ENCODE results near the gene NPC1.
"Not testable (repeated sequence)": the region's sequence is repeated elsewhere in the genome, so short reads cannot be mapped to it uniquely, and the experiment has no call there.

Gene NPC1

GRCh38 chr18:23584019-23584983, 2.0 kb downstream of the NPC1 start:
- TF ChIP-seq CTCF (conservative IDR thresholded peaks at IDR 0.05; ENCODE audit: low read depth, low read length): no peak
- no peak overlapping the region for H3K4me3 ChIP-seq (ENCODE audit: low read depth, low read length)
- DNase-seq (ENCODE audit: low read depth): no peak

GRCh38 chr18:23583071-23583865, 3.0 kb downstream of the NPC1 start:
- TF ChIP-seq CTCF (conservative IDR thresholded peaks at IDR 0.05; ENCODE audit: low read depth, low read length): no peak
- H3K4me3 ChIP-seq (ENCODE audit: low read depth, low read length): no peak overlapping the region
- no peak for DNase-seq (ENCODE audit: low read depth)

- DNase-seq (ENCODE audit: low read depth): peak; percentile 59
- TF ChIP-seq CTCF (conservative IDR thresholded peaks at IDR 0.05; ENCODE audit: low read depth, low read length): no peak
- no peak overlapping the region for H3K4me3 ChIP-seq (ENCODE audit: low read depth, low read length)
These were observed 5.5 kb downstream of the NPC1 start for GRCh38 chr18:23580677-23581367.

- TF ChIP-seq CTCF (conservative IDR thresholded peaks at IDR 0.05; ENCODE audit: low read depth, low read length): no peak
- DNase-seq (ENCODE audit: low read depth): peak; percentile 71
- H3K4me3 ChIP-seq (ENCODE audit: low read depth, low read length): no peak overlapping the region
These were observed 7.2 kb downstream of the NPC1 start for GRCh38 chr18:23578891-23579653.

- no peak overlapping the region for H3K4me3 ChIP-seq (ENCODE audit: low read depth, low read length)
These were observed 8.1 kb downstream of the NPC1 start for GRCh38 chr18:23578067-23578701.

GRCh38 chr18:23577521-23577920, 8.8 kb downstream of the NPC1 start:
- H3K4me3 ChIP-seq (ENCODE audit: low read depth, low read length); DNase-seq (ENCODE audit: low read depth): not testable (repeated sequence)

More at GRCh38 chr18:23578067-23578701, 8.1 kb downstream of the NPC1 start:
- TF ChIP-seq CTCF (conservative IDR thresholded peaks at IDR 0.05; ENCODE audit: low read depth, low read length): no peak
- no peak for DNase-seq (ENCODE audit: low read depth)

All from choroid plexus epithelial cell (primary cell).